Suprapubic skin (tissue), 3 donors: Measurements from ENCODE around the gene FNDC11.

Experiments used
- CTCF ChIP-seq, 2 donors: fragments of 200-600 bp in 1 of 2; fragments of 450-650 bp in 1 of 2; sonication (generic) in 1 of 2; IDR thresholded peaks; one replicate each; pipeline ENCODE4 v1.5.1; 2016 to 2019; ENCODE audit warnings: antibody characterized with exemption in 2 of 2, mild to moderate bottlenecking in 1 of 2, moderate library complexity in 1 of 2
- EP300 ChIP-seq: sonication (generic); formaldehyde crosslinking; IDR thresholded peaks from one replicate; pipeline ENCODE4 v1.6.1; 2017; ENCODE audit warnings: antibody characterized with exemption

- TF ChIP-seq CTCF (IDR thresholded peaks at IDR 0.05) (no peak), EP300 (no peak)
Observed at GRCh38 chr20:63533871-63534393, 20.0 kb upstream of the FNDC11 start.
